ENCODE data around the gene TNFAIP8L1.

DNA sequence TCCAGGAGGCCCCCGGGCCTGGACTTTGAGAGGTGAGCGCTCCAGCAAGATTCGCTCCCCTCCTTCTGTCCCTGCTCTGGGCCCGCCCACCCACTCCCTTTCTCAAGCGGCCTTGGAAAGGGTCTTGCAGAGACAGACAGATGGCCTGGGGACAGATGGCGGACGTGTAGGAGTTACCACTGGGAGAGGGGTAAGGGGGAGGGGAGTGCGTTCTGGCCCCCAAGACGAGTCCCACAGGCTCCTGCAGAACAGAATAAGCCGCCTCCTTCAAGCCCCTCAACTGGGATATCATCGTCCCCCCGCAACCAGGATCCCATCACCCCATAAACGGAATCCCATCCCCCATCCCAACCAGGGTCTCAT is 3.6 kb upstream of the TNFAIP8L1 start:
- no peak for TF ChIP-seq CTCF (IDR thresholded peaks at IDR 0.05)
- no peak for TF ChIP-seq EZH2phosphoT487 (IDR thresholded peaks at IDR 0.05)

All from neural progenitor cell (in vitro differentiated cells).